ENCODE measurements around the gene LBX1.

Gene LBX1

DNA sequence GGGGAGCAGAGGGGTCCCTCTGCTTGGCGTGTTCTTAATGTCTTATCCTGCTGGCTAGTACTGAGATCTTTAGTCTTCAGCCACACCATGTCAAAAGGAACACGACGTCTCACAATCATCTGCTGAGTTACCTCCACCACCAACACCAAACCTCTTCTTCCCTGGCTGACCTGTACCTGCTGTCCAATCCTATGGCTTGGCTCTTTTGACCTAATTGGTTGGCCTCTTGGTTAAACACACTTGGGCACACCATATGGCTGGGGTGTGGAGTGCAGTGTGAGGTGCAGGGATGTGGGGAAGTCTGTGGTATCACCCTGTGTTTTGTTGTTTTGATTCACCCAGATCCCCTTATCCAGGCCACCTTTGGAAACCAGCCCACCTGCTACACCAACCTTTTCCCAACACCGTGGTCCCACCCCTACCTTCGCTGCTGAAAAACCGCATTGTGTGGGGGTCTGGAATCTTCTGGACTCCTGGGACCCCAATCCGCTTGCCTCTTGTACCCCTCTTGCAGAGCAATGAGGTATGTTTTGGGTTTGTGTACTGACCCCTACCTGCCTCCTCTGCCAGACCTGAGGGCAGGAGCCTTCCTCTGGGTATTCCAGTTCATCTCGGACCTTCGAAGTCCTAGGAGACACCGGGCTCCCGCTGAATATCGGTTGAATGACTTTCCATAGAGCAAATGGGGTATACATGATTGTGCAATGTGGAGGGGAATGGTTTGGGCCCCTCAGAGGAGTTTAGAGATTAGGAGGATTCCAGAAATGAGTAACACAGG, 2.8 kb upstream of the LBX1 start:
- H3K36me3 ChIP-seq (ENCODE audit: control insufficient read depth in 2 of 2, insufficient read depth in 2 of 2, low read length in 2 of 2) = no peaks in the 10 kb centered on the region
- H3K27me3 ChIP-seq (ENCODE audit: control insufficient read depth in 1 of 2, insufficient read depth in 2 of 2, low read length in 2 of 2) = peaks cover 84 to 98% of the 10 kb centered on the region in 2 donors
- H3K9ac ChIP-seq (ENCODE audit: low read length in 2 of 2) = no peak overlapping the region
- H3K4me3 ChIP-seq (ENCODE audit: low read length in 2 of 2) = no peak overlapping the region
- H3K4me1 ChIP-seq (ENCODE audit: control insufficient read depth, insufficient read depth, low read length) = peaks cover 34% of the 10 kb centered on the region
- H3K27ac ChIP-seq (ENCODE audit: low read length) = no peak overlapping the region
- peaks cover 0 to 2% of the 10 kb centered on the region in 2 donors for H3K9me3 ChIP-seq (ENCODE audit: control insufficient read depth in 2 of 2, low read length in 2 of 2)

DNA sequence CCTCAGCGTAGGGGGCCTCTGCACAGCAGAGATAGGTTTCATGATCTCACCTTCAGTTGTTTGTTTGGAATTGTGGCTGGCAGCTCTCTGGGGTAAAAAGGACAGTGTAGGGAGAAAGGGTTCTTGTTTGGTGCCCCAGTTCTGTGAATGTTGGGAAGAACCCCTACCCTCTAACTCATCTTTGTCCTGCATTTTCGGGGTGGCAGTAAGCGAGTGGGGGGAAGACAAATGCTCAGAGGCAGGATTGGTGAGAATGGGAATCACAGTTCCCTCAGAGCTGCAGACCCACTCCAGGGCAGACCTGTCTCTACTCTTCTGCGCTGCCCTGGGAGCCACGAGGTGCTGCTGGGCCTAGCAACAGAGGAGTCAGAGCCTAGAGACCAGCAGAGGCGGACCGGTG, 1.8 kb upstream of the LBX1 start:
- H3K9me3 ChIP-seq (ENCODE audit: control insufficient read depth in 2 of 2, low read length in 2 of 2) = peaks cover 0 to 2% of the 10 kb centered on the region in 2 donors
- no peak overlapping the region for H3K27ac ChIP-seq (ENCODE audit: low read length)
- H3K4me3 ChIP-seq (ENCODE audit: low read length in 2 of 2) = no peak overlapping the region
- no peak overlapping the region for H3K9ac ChIP-seq (ENCODE audit: low read length in 2 of 2)
- peaks cover 83 to 98% of the 10 kb centered on the region in 2 donors for H3K27me3 ChIP-seq (ENCODE audit: control insufficient read depth in 1 of 2, insufficient read depth in 2 of 2, low read length in 2 of 2)
- H3K4me1 ChIP-seq (ENCODE audit: control insufficient read depth, insufficient read depth, low read length) = peaks cover 37% of the 10 kb centered on the region
- H3K36me3 ChIP-seq (ENCODE audit: control insufficient read depth in 2 of 2, insufficient read depth in 2 of 2, low read length in 2 of 2) = no peaks in the 10 kb centered on the region

DNA sequence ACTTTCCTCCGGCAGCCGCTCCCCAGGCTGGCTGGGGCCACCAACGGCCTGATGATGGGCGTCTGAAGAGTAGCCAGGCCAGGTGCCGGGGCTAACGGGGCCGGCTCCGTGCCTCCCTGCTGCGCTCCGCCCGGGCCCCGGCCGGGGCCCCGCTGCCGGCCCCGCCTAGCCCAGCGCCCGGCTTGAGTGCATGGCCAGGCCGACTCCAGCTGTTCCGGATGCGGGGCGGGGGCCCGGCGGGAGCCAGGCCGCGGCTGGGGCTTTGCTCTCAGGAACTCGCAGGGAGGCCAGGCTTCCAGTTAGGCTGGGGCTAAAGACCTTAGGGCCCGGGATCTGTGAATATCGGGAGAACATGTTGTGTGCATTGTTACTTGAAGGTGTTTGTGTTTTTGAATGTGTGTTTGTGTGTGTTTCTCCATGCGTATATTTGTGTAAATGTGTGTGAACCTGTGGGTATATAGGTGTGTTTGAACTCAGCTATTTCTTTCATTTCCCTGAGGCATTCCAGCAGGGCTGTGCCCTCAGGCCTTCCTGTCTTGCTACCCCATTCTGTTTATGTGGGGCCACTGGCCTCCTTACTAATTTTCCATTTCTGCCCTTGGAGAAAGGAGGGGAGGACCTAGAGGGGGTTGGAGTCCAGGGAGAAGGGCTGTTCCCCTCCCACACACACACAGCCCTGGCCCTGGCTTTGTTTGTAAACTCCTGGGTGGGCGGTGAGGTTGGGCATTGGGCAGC, 1.1 kb upstream of the LBX1 start:
- peaks cover 0 to 2% of the 10 kb centered on the region in 2 donors for H3K9me3 ChIP-seq (ENCODE audit: control insufficient read depth in 2 of 2, low read length in 2 of 2)
- H3K36me3 ChIP-seq (ENCODE audit: control insufficient read depth in 2 of 2, insufficient read depth in 2 of 2, low read length in 2 of 2) = no peaks in the 10 kb centered on the region
- peaks cover 44% of the 10 kb centered on the region for H3K4me1 ChIP-seq (ENCODE audit: control insufficient read depth, insufficient read depth, low read length)
- peaks cover 83 to 98% of the 10 kb centered on the region in 2 donors for H3K27me3 ChIP-seq (ENCODE audit: control insufficient read depth in 1 of 2, insufficient read depth in 2 of 2, low read length in 2 of 2)
- no peak overlapping the region for H3K27ac ChIP-seq (ENCODE audit: low read length)
- no peak overlapping the region for H3K9ac ChIP-seq (ENCODE audit: low read length in 2 of 2)
- H3K4me3 ChIP-seq (ENCODE audit: low read length in 2 of 2) = no peak overlapping the region

DNA sequence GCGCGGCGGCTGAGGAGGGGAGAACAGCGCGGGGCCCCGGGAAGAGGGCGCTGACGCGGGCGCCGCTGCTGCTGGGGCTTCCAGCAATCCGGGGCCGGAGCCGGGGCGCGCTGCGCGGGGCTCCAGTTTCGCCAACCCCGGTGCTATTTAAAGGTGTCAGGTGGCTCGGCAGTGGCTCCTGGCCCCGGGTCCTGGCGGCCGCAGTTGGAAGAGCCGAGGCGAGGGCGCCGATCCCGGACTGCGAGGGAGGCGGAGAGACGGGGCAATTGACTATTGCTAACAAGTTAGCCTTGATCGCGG, 347 bp downstream of the LBX1 start:
- Histone ChIP-seq H3K9ac (ENCODE audit: low read length in 2 of 2) (no peak overlapping the region), H3K4me1 (ENCODE audit: control insufficient read depth, insufficient read depth, low read length) (peaks cover 52% of the 10 kb centered on the region), H3K27ac (ENCODE audit: low read length) (no peak overlapping the region), H3K36me3 (ENCODE audit: control insufficient read depth in 2 of 2, insufficient read depth in 2 of 2, low read length in 2 of 2) (no peaks in the 10 kb centered on the region), H3K4me3 (ENCODE audit: low read length in 2 of 2) (peak overlapping the region; percentile 59 to 60), H3K9me3 (ENCODE audit: control insufficient read depth in 2 of 2, low read length in 2 of 2) (peaks cover 0 to 2% of the 10 kb centered on the region in 2 donors), H3K27me3 (ENCODE audit: control insufficient read depth in 1 of 2, insufficient read depth in 2 of 2, low read length in 2 of 2) (peaks cover 77 to 97% of the 10 kb centered on the region in 2 donors)

DNA sequence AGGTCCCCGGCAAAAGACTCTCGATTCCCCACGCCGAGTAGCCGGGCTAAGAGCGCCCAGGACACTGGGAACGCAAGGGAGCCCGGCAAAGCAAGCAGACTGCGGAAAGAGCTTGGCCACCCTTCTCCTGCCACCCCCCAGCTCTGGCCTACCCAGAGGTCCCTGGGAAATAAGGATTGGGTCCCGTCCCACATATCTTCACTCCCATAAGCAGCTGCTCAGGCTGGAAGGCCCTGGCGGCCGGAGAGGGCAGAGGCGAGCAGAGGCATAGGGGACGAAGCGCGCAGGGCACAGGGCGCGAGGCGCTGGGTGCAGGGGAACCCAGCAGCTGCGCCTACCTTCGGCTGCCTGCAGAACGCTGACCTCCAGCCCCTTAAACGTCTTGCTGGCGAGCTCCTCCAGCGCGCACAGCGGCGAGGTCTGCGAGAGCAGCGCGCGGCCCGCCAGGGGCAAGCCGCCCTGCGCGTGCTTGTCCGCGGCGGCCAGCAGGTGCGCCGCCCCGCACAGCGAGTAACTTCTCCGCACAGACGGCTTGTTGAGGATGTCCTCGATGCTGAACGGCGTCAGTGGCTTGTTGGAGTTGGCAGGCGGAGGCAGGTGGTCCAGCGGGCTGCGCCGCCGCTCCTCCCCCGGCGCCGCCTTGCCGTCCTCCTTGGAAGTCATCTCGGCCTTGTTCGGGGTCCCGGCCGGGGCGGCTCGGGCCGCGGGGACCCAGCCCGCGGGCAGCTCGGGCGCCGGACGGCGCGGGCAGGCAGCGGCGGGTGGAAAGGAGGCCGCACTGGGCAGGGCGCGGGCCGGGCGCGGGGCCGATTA, 904 bp downstream of the LBX1 start:
- Histone ChIP-seq H3K36me3 (ENCODE audit: control insufficient read depth in 2 of 2, insufficient read depth in 2 of 2, low read length in 2 of 2) (no peaks in the 10 kb centered on the region), H3K4me1 (ENCODE audit: control insufficient read depth, insufficient read depth, low read length) (peaks cover 55% of the 10 kb centered on the region), H3K9me3 (ENCODE audit: control insufficient read depth in 2 of 2, low read length in 2 of 2) (peaks cover 0 to 5% of the 10 kb centered on the region in 2 donors), H3K4me3 (ENCODE audit: low read length in 2 of 2) (peak overlapping the region in 1 of 2 donors; percentile 35), H3K27me3 (ENCODE audit: control insufficient read depth in 1 of 2, insufficient read depth in 2 of 2, low read length in 2 of 2) (peaks cover 77 to 98% of the 10 kb centered on the region in 2 donors), H3K27ac (ENCODE audit: low read length) (no peak overlapping the region), H3K9ac (ENCODE audit: low read length in 2 of 2) (no peak overlapping the region)

DNA sequence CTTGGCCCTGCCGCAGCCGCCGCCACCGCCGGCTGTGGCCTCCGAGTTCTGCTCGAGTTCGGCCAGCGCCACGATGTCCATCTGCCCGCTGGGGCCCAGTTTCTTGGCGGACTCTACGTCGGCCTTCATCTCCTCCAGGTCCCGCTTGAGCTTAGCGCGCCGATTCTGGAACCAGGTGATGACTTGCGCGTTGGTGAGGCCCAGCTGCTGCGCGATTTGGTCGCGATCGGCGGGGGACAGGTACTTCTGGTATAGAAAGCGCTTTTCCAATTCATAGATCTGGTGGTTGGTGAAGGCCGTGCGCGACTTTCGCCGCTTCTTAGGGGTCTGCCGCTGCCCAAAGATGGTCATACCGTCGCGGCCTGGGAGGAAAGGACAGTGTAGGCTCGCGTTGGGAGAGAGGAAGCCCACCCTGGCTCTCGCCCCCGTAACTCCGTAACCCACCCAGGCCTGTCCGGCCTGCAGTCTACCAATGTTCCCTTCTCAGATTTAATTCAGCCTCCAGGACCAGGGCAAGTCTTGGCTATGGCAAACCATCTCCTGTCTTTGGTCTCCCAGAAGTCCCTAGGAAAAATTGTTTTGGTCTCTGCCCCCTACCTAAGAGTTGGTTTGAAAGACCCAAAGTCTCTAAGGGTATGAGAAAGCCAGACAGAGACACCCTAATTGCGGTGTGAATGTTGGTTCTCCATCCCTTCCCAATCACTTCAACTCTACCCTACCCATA, 1.7 kb downstream of the LBX1 start:
- H3K27me3 ChIP-seq (ENCODE audit: control insufficient read depth in 1 of 2, insufficient read depth in 2 of 2, low read length in 2 of 2) = peaks cover 77 to 98% of the 10 kb centered on the region in 2 donors
- H3K36me3 ChIP-seq (ENCODE audit: control insufficient read depth in 2 of 2, insufficient read depth in 2 of 2, low read length in 2 of 2) = no peaks in the 10 kb centered on the region
- H3K27ac ChIP-seq (ENCODE audit: low read length) = no peak overlapping the region
- H3K9ac ChIP-seq (ENCODE audit: low read length in 2 of 2) = no peak overlapping the region
- peaks cover 0 to 5% of the 10 kb centered on the region in 2 donors for H3K9me3 ChIP-seq (ENCODE audit: control insufficient read depth in 2 of 2, low read length in 2 of 2)
- peaks cover 63% of the 10 kb centered on the region for H3K4me1 ChIP-seq (ENCODE audit: control insufficient read depth, insufficient read depth, low read length)
- H3K4me3 ChIP-seq (ENCODE audit: low read length in 2 of 2) = peak overlapping the region in 1 of 2 donors; percentile 29

DNA sequence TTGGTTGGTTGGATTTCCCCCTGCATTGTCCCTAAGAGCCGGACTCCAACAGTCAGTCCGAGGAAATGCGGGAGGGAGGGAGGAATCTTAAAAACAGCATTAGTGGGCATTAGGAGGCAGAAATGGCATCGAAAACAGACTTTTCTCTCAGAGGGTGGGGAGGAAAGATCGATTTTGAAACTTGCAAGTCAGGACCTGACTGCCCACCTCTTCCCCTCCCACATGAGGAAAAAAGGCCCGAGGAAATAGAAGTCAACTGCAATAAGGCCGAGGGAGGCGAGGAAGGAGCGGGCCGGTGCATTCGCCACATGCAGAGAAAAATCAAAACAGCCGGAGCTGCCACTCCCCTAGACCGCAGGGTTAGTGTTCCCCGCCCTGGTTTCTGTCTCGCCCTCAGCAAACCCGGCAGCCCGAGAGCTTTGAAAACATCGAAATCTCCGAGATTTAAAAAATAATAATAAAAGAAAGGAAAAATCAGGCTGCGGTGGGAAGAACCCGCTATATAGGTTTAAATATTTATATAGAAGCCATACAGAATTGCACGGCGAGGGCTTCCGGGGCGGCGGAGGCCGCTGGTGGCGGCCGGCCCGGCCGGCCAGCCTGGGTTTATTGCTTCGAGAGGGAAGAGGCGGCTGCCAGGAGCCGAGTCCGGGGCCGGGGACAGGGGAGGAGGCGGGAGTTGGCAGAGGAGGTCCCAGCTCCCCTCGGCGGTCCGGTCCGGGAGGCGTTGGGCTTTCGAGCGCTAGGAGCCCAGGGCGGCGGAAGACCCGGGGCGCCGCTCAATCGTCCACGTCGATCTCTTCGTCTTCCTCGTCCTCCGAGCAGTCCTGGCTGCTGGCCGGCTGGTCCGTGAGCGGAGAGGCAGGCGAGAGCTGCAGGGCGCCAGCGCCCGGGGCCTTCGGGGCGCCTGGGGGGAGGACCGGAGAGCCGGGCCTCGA, 2.5 kb downstream of the LBX1 start:
- Histone ChIP-seq H3K4me1 (ENCODE audit: control insufficient read depth, insufficient read depth, low read length) (peaks cover 66% of the 10 kb centered on the region), H3K27me3 (ENCODE audit: control insufficient read depth in 1 of 2, insufficient read depth in 2 of 2, low read length in 2 of 2) (peaks cover 77 to 98% of the 10 kb centered on the region in 2 donors), H3K4me3 (ENCODE audit: low read length in 2 of 2) (peak overlapping the region in 1 of 2 donors; percentile 29), H3K27ac (ENCODE audit: low read length) (no peak overlapping the region), H3K9me3 (ENCODE audit: control insufficient read depth in 2 of 2, low read length in 2 of 2) (peaks cover 0 to 5% of the 10 kb centered on the region in 2 donors), H3K9ac (ENCODE audit: low read length in 2 of 2) (no peak overlapping the region), H3K36me3 (ENCODE audit: control insufficient read depth in 2 of 2, insufficient read depth in 2 of 2, low read length in 2 of 2) (no peaks in the 10 kb centered on the region)

DNA sequence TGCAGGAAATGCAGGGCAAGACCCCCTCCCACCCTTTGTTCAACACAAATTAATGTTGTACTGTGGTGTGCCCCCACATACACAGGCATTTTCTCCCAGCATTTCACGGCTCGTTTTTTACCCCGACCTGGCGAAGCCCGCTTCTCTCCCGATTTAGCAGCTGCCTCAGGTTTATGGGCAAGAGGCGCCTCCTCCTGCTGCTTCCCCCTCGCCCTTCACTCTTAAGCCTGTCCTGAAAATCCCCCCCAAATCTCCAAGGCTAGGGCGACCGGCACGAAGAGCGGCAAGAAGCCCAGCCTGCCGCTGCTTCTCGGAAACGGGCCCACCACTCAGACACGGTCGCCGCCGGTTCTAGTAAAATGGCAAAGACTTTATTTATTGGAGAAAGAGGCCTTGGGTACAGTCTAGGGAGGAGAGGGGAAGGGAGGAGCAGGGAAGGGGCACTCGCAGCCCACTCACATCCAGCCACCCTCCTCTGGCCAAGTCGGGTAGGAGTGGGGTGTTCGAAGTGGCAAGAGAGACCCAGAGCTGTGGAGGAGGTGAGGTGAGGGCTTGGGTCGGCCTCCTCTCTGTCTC, 3.3 kb downstream of the LBX1 start:
- no peaks in the 10 kb centered on the region for H3K36me3 ChIP-seq (ENCODE audit: control insufficient read depth in 2 of 2, insufficient read depth in 2 of 2, low read length in 2 of 2)
- H3K27me3 ChIP-seq (ENCODE audit: control insufficient read depth in 1 of 2, insufficient read depth in 2 of 2, low read length in 2 of 2) = peaks cover 77 to 97% of the 10 kb centered on the region in 2 donors
- H3K27ac ChIP-seq (ENCODE audit: low read length) = no peak overlapping the region
- H3K4me1 ChIP-seq (ENCODE audit: control insufficient read depth, insufficient read depth, low read length) = peaks cover 66% of the 10 kb centered on the region
- no peak overlapping the region for H3K9ac ChIP-seq (ENCODE audit: low read length in 2 of 2)
- peaks cover 0 to 5% of the 10 kb centered on the region in 2 donors for H3K9me3 ChIP-seq (ENCODE audit: control insufficient read depth in 2 of 2, low read length in 2 of 2)
- H3K4me3 ChIP-seq (ENCODE audit: low read length in 2 of 2) = peak overlapping the region in 1 of 2 donors; percentile 54
